Measurements from ENCODE around the gene PDLIM1.

Gene PDLIM1

DNA sequence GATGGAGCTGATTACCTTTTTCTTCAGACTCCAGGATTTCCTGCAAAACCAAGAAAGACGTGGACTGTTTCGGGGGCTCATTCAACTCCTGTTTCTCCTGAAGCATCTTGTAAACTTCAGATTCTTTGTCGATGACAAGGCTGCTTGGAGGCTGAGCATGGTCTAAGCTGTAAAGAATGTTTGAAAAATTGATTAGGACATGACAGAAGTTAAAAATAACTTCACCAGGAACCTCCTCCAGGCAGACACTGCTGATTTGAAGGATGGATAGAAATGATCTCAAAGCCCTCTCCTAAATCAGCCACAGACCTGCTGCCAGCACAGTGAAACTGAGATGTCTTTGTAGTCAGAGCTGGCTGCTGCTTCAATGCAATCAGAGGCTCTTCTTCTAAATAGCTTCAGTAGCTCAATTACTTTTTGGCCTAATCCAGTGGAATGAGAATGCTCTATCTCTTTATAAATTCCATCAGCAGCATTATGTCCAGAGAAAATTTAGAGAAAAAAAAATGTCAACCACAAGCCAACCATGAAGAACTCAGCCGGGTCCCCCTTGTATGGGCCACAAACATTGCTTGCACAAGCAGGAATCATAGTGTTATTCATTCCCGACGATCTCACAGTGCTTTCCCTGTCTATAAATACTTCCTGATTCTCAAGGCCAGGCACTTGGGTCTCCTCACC lies 43.5 kb downstream of the PDLIM1 start:
- H3K27me3 ChIP-seq (ENCODE audit: insufficient read depth, low read length) = no peaks in the 10 kb centered on the region
- no peak overlapping the region for H3K4me2 ChIP-seq (ENCODE audit: low read length)
- H3K9me2 ChIP-seq (ENCODE audit: low read depth, low read length) = no peaks in the 10 kb centered on the region
- TF ChIP-seq EZH2 (IDR thresholded peaks at IDR 0.05; ENCODE audit: borderline replicate concordance, low read length) (no peak), CTCF (IDR thresholded peaks at IDR 0.05; ENCODE audit: low read length) (no peak)
- H3K27ac ChIP-seq (ENCODE audit: low read depth, low read length, poor library complexity, severe bottlenecking) = no peak overlapping the region
- no peaks in the 10 kb centered on the region for H3F3A ChIP-seq (ENCODE audit: insufficient read depth, low read length)
- 0 out of 2 replicates have a peak, but pooled peaks cover 2% of the 10 kb centered on the region for H3K36me3 ChIP-seq (ENCODE audit: insufficient read depth, low read length)
- H3K9me3 ChIP-seq (ENCODE audit: low read length) = no peaks in the 10 kb centered on the region
- H3K4me1 ChIP-seq (ENCODE audit: insufficient read depth, low read length, severe bottlenecking) = peaks cover 4% of the 10 kb centered on the region
- H3K4me3 ChIP-seq (ENCODE audit: low read depth, low read length, poor library complexity, severe bottlenecking) = no peak overlapping the region
- no peak overlapping the region for H3K9ac ChIP-seq (ENCODE audit: low read length)
- no peak overlapping the region for H2AFZ ChIP-seq (ENCODE audit: low read length)
- no peaks in the 10 kb centered on the region for H3K79me2 ChIP-seq (ENCODE audit: insufficient read depth, low read length)
- no peaks in the 10 kb centered on the region for H4K20me1 ChIP-seq (ENCODE audit: insufficient read depth, low read length)

GRCh38 chr10:95246582-95247051 lies 44.2 kb downstream of the PDLIM1 start:
- Histone ChIP-seq H3K27me3 (ENCODE audit: insufficient read depth, low read length) (no peaks in the 10 kb centered on the region), H3F3A (ENCODE audit: insufficient read depth, low read length) (no peaks in the 10 kb centered on the region), H3K27ac (ENCODE audit: low read depth, low read length, poor library complexity, severe bottlenecking) (no peak overlapping the region), H3K4me1 (ENCODE audit: insufficient read depth, low read length, severe bottlenecking) (peaks cover 4% of the 10 kb centered on the region), H3K9me2 (ENCODE audit: low read depth, low read length) (no peaks in the 10 kb centered on the region), H2AFZ (ENCODE audit: low read length) (no peak overlapping the region), H3K9me3 (ENCODE audit: low read length) (no peaks in the 10 kb centered on the region), H4K20me1 (ENCODE audit: insufficient read depth, low read length) (no peaks in the 10 kb centered on the region), H3K4me2 (ENCODE audit: low read length) (no peak overlapping the region), H3K79me2 (ENCODE audit: insufficient read depth, low read length) (no peaks in the 10 kb centered on the region), H3K9ac (ENCODE audit: low read length) (no peak overlapping the region), H3K4me3 (ENCODE audit: low read depth, low read length, poor library complexity, severe bottlenecking) (no peak overlapping the region), H3K36me3 (ENCODE audit: insufficient read depth, low read length) (0 out of 2 replicates have a peak, but pooled peaks cover 2% of the 10 kb centered on the region)
- TF ChIP-seq EZH2 (IDR thresholded peaks at IDR 0.05; ENCODE audit: borderline replicate concordance, low read length) = no peak
- TF ChIP-seq CTCF (IDR thresholded peaks at IDR 0.05; ENCODE audit: low read length) = peak; percentile 62

- Histone ChIP-seq H3K4me3 (ENCODE audit: low read depth, low read length, poor library complexity, severe bottlenecking) (no peak overlapping the region), H3K27me3 (ENCODE audit: insufficient read depth, low read length) (no peaks in the 10 kb centered on the region), H3K9me3 (ENCODE audit: low read length) (no peaks in the 10 kb centered on the region), H2AFZ (ENCODE audit: low read length) (no peak overlapping the region), H3F3A (ENCODE audit: insufficient read depth, low read length) (no peaks in the 10 kb centered on the region), H3K27ac (ENCODE audit: low read depth, low read length, poor library complexity, severe bottlenecking) (peak overlapping the region; percentile 12), H3K36me3 (ENCODE audit: insufficient read depth, low read length) (0 out of 2 replicates have a peak, but pooled peaks cover 2% of the 10 kb centered on the region), H3K9ac (ENCODE audit: low read length) (no peak overlapping the region), H3K4me2 (ENCODE audit: low read length) (no peak overlapping the region), H4K20me1 (ENCODE audit: insufficient read depth, low read length) (no peaks in the 10 kb centered on the region), H3K9me2 (ENCODE audit: low read depth, low read length) (no peaks in the 10 kb centered on the region), H3K4me1 (ENCODE audit: insufficient read depth, low read length, severe bottlenecking) (peaks cover 4% of the 10 kb centered on the region), H3K79me2 (ENCODE audit: insufficient read depth, low read length) (no peaks in the 10 kb centered on the region)
- TF ChIP-seq CTCF (IDR thresholded peaks at IDR 0.05; ENCODE audit: low read length) (no peak), EZH2 (IDR thresholded peaks at IDR 0.05; ENCODE audit: borderline replicate concordance, low read length) (no peak)
These were observed 45.3 kb downstream of the PDLIM1 start for GRCh38 chr10:95245425-95246055.
